ENCODE data around the gene TMEM141.
"Not testable (repeated sequence)": the region's sequence is repeated elsewhere in the genome, so short reads cannot be mapped to it uniquely, and the experiment has no call there.

TMEM141 gene

GRCh38 chr9:136774416-136775045 lies 16.6 kb upstream of the TMEM141 start:
- no peak for DNase-seq

GRCh38 chr9:136775191-136775590 lies 16.0 kb upstream of the TMEM141 start:
- DNase-seq = no peak

GRCh38 chr9:136776947-136777346 lies 14.2 kb upstream of the TMEM141 start:
- no peak for DNase-seq

GRCh38 chr9:136777359-136777758 lies 13.8 kb upstream of the TMEM141 start:
- DNase-seq = no peak

- DNase-seq = no peak
Observed at GRCh38 chr9:136779808-136780207, 11.3 kb upstream of the TMEM141 start.

GRCh38 chr9:136782452-136782851 lies 8.7 kb upstream of the TMEM141 start:
- DNase-seq = no peak

GRCh38 chr9:136784249-136784996 lies 6.7 kb upstream of the TMEM141 start:
- no peak for DNase-seq

- no peak for DNase-seq
Observed at GRCh38 chr9:136784997-136785361, 6.2 kb upstream of the TMEM141 start.

GRCh38 chr9:136785565-136786355 lies 5.4 kb upstream of the TMEM141 start:
- not testable (repeated sequence) for DNase-seq

- no peak for DNase-seq
Observed at GRCh38 chr9:136786451-136786850, 4.7 kb upstream of the TMEM141 start.

GRCh38 chr9:136786983-136787382 lies 4.2 kb upstream of the TMEM141 start:
- not testable (repeated sequence) for DNase-seq

GRCh38 chr9:136787690-136788400 lies 3.3 kb upstream of the TMEM141 start:
- DNase-seq = no peak

- not testable (repeated sequence) for DNase-seq
Observed at GRCh38 chr9:136788644-136789522, 2.3 kb upstream of the TMEM141 start.

GRCh38 chr9:136789523-136789937 lies 1.6 kb upstream of the TMEM141 start:
- DNase-seq = no peak

GRCh38 chr9:136791516-136792276 lies 552 bp downstream of the TMEM141 start:
- no peak for DNase-seq

GRCh38 chr9:136792321-136793085 lies 1.4 kb downstream of the TMEM141 start:
- no peak for DNase-seq

GRCh38 chr9:136793086-136793946 lies 2.2 kb downstream of the TMEM141 start:
- DNase-seq = no peak

- DNase-seq = no peak
Observed at GRCh38 chr9:136794281-136794999, 3.3 kb downstream of the TMEM141 start.

GRCh38 chr9:136795000-136795348 lies 3.8 kb downstream of the TMEM141 start:
- no peak for DNase-seq
